GM23338 (cell line): ENCODE measurements around the gene GAB1. TPM values are rescaled to one million over a fixed set of nuclear protein-coding genes. Genes with fewer than 3 reads are reported as not detected.

ENCODE experiments used
- ATAC-seq: fragments of 200-7000 bp; cut with Tn5 transposase; 3 replicates; pipeline ENCODE4 v1.9.1; 2020
- DNase-seq: peaks from one replicate; pipeline ENCODE4 v3.0.0-alpha.2; 2015; ENCODE audit warnings: low spot score
- H2AFZ ChIP-seq: fragments of 200-600 bp; sonication (generic); 2 replicates; pipeline ENCODE4 v1.8.0; 2016; ENCODE audit warnings: antibody characterized with exemption, mild to moderate bottlenecking, moderate library complexity
- H3F3A ChIP-seq: fragments of 200-600 bp; sonication (generic); replicated peaks from 2 replicates; pipeline ENCODE4 v1.8.0; 2017; ENCODE audit warnings: antibody characterized with exemption, mixed run types, low read depth
- H3K27ac ChIP-seq: fragments of 200-600 bp; sonication (generic); 2 replicates; pipeline ENCODE4 v1.6.1; 2016; ENCODE audit warnings: low read depth
- H3K27me3 ChIP-seq: fragments of 200-600 bp; sonication (generic); 2 replicates; pipeline ENCODE4 v1.8.0; 2016; ENCODE audit warnings: mild to moderate bottlenecking, mixed run types, moderate library complexity; ENCODE audit not compliant: insufficient read depth
- H3K36me3 ChIP-seq: fragments of 200-600 bp; sonication (generic); 2 replicates; pipeline ENCODE4 v1.8.0; 2016; ENCODE audit warnings: mild to moderate bottlenecking; ENCODE audit not compliant: insufficient read depth
- H3K4me1 ChIP-seq: fragments of 200-600 bp; sonication (generic); 2 replicates; pipeline ENCODE4 v1.8.0; 2016; ENCODE audit warnings: mild to moderate bottlenecking, moderate library complexity; ENCODE audit not compliant: insufficient read depth
- H3K4me2 ChIP-seq: fragments of 200-600 bp; sonication (generic); 2 replicates; pipeline ENCODE4 v1.7.1; 2017; ENCODE audit warnings: mixed run types
- H3K4me3 ChIP-seq: fragments of 200-600 bp; sonication (generic); 2 replicates; pipeline ENCODE4 v1.6.1; 2016; ENCODE audit warnings: mixed run types
- H3K79me2 ChIP-seq: fragments of 200-600 bp; sonication (generic); replicated peaks from 2 replicates; pipeline ENCODE4 v1.8.0; 2017; ENCODE audit warnings: mild to moderate bottlenecking; ENCODE audit not compliant: insufficient read depth
- H3K9me2 ChIP-seq: fragments of 200-600 bp; sonication (generic); 2 replicates; pipeline ENCODE4 v1.8.0; 2017; ENCODE audit not compliant: insufficient read depth
- H4K20me1 ChIP-seq: fragments of 200-600 bp; sonication (generic); replicated peaks from 2 replicates; pipeline ENCODE4 v1.8.0; 2017; ENCODE audit warnings: mild to moderate bottlenecking; ENCODE audit not compliant: insufficient read depth
- H3K27ac Mint-ChIP-seq: 2 replicates; pipeline ENCODE4 v1.8.0; 2020; ENCODE audit warnings: inconsistent platforms, mild to moderate bottlenecking, moderate library complexity, mixed read lengths
- H3K27me3 Mint-ChIP-seq: 3 replicates; pipeline ENCODE4 v1.8.0; 2022; ENCODE audit warnings: low read depth, mild to moderate bottlenecking, moderate library complexity, mixed read lengths, inconsistent platforms; ENCODE audit not compliant: insufficient read depth, poor library complexity
- H3K36me3 Mint-ChIP-seq: 3 replicates; pipeline ENCODE4 v1.8.0; 2021; ENCODE audit warnings: low read depth, mild to moderate bottlenecking, inconsistent platforms, moderate library complexity, mixed read lengths
- H3K4me1 Mint-ChIP-seq: 3 replicates; pipeline ENCODE4 v1.8.0; 2020; ENCODE audit warnings: mild to moderate bottlenecking, inconsistent platforms, mixed read lengths
- H3K4me3 Mint-ChIP-seq: 3 replicates; pipeline ENCODE4 v1.8.0; 2021; ENCODE audit warnings: moderate library complexity, mild to moderate bottlenecking, inconsistent platforms, mixed read lengths
- H3K9me3 Mint-ChIP-seq: 3 replicates; pipeline ENCODE4 v1.8.0; 2020; ENCODE audit warnings: moderate library complexity, mild to moderate bottlenecking, inconsistent platforms, mixed read lengths
- CREB1 ChIP-seq: fragments of 250-450 bp; sonication (Bioruptor Pico); IDR thresholded peaks from 2 replicates; pipeline ENCODE4 v1.5.0; 2020; ENCODE audit warnings: low read depth, mild to moderate bottlenecking, moderate library complexity
- ETS1 ChIP-seq: IDR thresholded peaks from 2 replicates; pipeline ENCODE4 v1.6.1; 2016; ENCODE audit warnings: antibody characterized with exemption
- EZH2 ChIP-seq: fragments of 200-600 bp; sonication (generic); IDR thresholded peaks from one replicate; pipeline ENCODE4 v1.8.0; 2017; ENCODE audit warnings: antibody characterized with exemption, mild to moderate bottlenecking, low read depth; ENCODE audit not compliant: unreplicated experiment
- EZH2phosphoT487 ChIP-seq: fragments of 200-600 bp; sonication (generic); IDR thresholded peaks from one replicate; pipeline ENCODE4 v1.8.1; 2018; ENCODE audit warnings: antibody characterized with exemption; ENCODE audit not compliant: unreplicated experiment
- JUNB ChIP-seq: IDR thresholded peaks from one replicate; pipeline ENCODE4 v1.6.1; 2016; ENCODE audit warnings: antibody characterized with exemption; ENCODE audit not compliant: unreplicated experiment
- NANOG ChIP-seq: IDR thresholded peaks from 2 replicates; pipeline ENCODE4 v1.6.1; 2016; ENCODE audit warnings: antibody characterized with exemption, borderline replicate concordance
- POLR2AphosphoS5 ChIP-seq: IDR thresholded peaks from 2 replicates; pipeline ENCODE4 v1.6.1; 2016; ENCODE audit warnings: antibody characterized with exemption, low read depth
- REST ChIP-seq: IDR thresholded peaks from one replicate; pipeline ENCODE4 v1.6.1; 2018; ENCODE audit warnings: antibody characterized with exemption; ENCODE audit not compliant: unreplicated experiment
- STAT1 ChIP-seq: IDR thresholded peaks from one replicate; pipeline ENCODE4 v1.6.1; 2016; ENCODE audit warnings: antibody characterized with exemption; ENCODE audit not compliant: unreplicated experiment
- ZNF114 ChIP-seq: fragments of 250-450 bp; sonication (Bioruptor Pico); IDR thresholded peaks from 2 replicates; pipeline ENCODE4 v1.5.0; 2020; ENCODE audit warnings: mild to moderate bottlenecking, moderate library complexity
- ZNF331 ChIP-seq: fragments of 250-450 bp; sonication (Bioruptor Pico); IDR thresholded peaks from 2 replicates; pipeline ENCODE4 v1.5.0; 2020; ENCODE audit warnings: low read depth, mild to moderate bottlenecking, moderate library complexity
- ZNF462 ChIP-seq: fragments of 250-450 bp; sonication (Bioruptor Pico); IDR thresholded peaks from 2 replicates; pipeline ENCODE4 v1.5.0; 2020; ENCODE audit warnings: mild to moderate bottlenecking, moderate library complexity
- polyA plus RNA-seq: library from polyadenylated mRNA; unstranded; fragments of >200 nt; fragmentation: Nextera tagmentation; extraction: Ambion mirVana; gene quantifications from 2 replicates; pipeline ENCODE4 v1.2.1, GENCODE V29; 2016
- total RNA-seq: library from RNA; depleted of rRNA; stranded (reverse); fragments of >200 nt; shearing (Covaris generic); gene quantifications from 2 replicates; pipeline ENCODE4 v1.2.3, GENCODE V29; 2014
- TF ChIP-seq, protein P1 (sequence below), 2 experiments: fragments of 200-600 bp in 1 of 2; sonication (generic) in 1 of 2; conservative IDR thresholded peaks; 2 replicates each; pipeline versions ENCODE4 v1.5.1 to v1.6.1; 2016 to 2017; ENCODE audit warnings: antibody characterized with exemption in 2 of 2, low read depth in 2 of 2, mild to moderate bottlenecking in 2 of 2, moderate library complexity in 1 of 2

The GAB1 gene
- total and polyA plus RNA-seq, 2 experiments from 2014 or later = 4.0 to 18.4 TPM

- no peak for DNase-seq
These were observed 169.4 kb downstream of the GAB1 start for GRCh38 chr4:143506031-143506430.

More at GRCh38 chr4:143506031-143506430, 169.4 kb downstream of the GAB1 start:
- H3K27ac ChIP-seq = no peak overlapping the region
- H3K4me3 ChIP-seq = no peak overlapping the region
- no peaks in the 10 kb centered on the region for H3K4me1 Mint-ChIP-seq
- no peak for ATAC-seq
- no peaks in the 10 kb centered on the region for H3K27me3 Mint-ChIP-seq
- no peak overlapping the region for H3K27ac Mint-ChIP-seq
- no peaks in the 10 kb centered on the region for H4K20me1 ChIP-seq
- no peaks in the 10 kb centered on the region for H3F3A ChIP-seq
- H2AFZ ChIP-seq = peak overlapping the region; percentile 40; the same call in 1 of the 2 replicates
- H3K4me3 Mint-ChIP-seq = no peak overlapping the region
- H3K9me3 Mint-ChIP-seq = no peaks in the 10 kb centered on the region
- H3K9me2 ChIP-seq = no peaks in the 10 kb centered on the region
- no peaks in the 10 kb centered on the region for H3K36me3 ChIP-seq
- H3K36me3 Mint-ChIP-seq = no peaks in the 10 kb centered on the region
- no peaks in the 10 kb centered on the region for H3K27me3 ChIP-seq
- TF ChIP-seq EZH2 (no peak), CREB1 (CRISPR knock-in tag) (no peak), ETS1 (no peak), ZNF462 (CRISPR knock-in tag) (no peak), POLR2AphosphoS5 (no peak), ZNF331 (CRISPR knock-in tag) (no peak), REST (no peak), STAT1 (no peak), EZH2phosphoT487 (no peak), NANOG (no peak), ZNF114 (CRISPR knock-in tag) (no peak), JUNB (no peak)
- TF ChIP-seq, protein P1, sequence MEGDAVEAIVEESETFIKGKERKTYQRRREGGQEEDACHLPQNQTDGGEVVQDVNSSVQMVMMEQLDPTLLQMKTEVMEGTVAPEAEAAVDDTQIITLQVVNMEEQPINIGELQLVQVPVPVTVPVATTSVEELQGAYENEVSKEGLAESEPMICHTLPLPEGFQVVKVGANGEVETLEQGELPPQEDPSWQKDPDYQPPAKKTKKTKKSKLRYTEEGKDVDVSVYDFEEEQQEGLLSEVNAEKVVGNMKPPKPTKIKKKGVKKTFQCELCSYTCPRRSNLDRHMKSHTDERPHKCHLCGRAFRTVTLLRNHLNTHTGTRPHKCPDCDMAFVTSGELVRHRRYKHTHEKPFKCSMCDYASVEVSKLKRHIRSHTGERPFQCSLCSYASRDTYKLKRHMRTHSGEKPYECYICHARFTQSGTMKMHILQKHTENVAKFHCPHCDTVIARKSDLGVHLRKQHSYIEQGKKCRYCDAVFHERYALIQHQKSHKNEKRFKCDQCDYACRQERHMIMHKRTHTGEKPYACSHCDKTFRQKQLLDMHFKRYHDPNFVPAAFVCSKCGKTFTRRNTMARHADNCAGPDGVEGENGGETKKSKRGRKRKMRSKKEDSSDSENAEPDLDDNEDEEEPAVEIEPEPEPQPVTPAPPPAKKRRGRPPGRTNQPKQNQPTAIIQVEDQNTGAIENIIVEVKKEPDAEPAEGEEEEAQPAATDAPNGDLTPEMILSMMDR (conservative IDR thresholded peaks at IDR 0.05; ENCODE audit: low read depth in 2 of 2) = no peak
- H3K79me2 ChIP-seq = no peaks in the 10 kb centered on the region
- H3K4me2 ChIP-seq = no peak overlapping the region
- no peaks in the 10 kb centered on the region for H3K4me1 ChIP-seq
